Loucy (cell line): ENCODE results near the gene DLX1.
"Not testable (repeated sequence)": the region's sequence is repeated elsewhere in the genome, so short reads cannot be mapped to it uniquely, and the experiment has no call there.

Experiments used
- H2AFZ ChIP-seq: fragments of 200-600 bp; sonication (generic); 2 replicates; pipeline ENCODE4 v1.6.0; 2016; ENCODE audit warnings: antibody characterized with exemption, mild to moderate bottlenecking, low read length, moderate library complexity
- H3F3A ChIP-seq: fragments of 200-600 bp; 2 replicates; pipeline ENCODE4 v1.6.0; 2016; ENCODE audit warnings: antibody characterized with exemption, low read depth, mild to moderate bottlenecking
- H3K27me3 ChIP-seq: fragments of 200-600 bp; sonication (generic); 2 replicates; pipeline ENCODE4 v1.6.1; 2014; ENCODE audit warnings: low read length, mild to moderate bottlenecking; ENCODE audit not compliant: insufficient read depth, poor library complexity, severe bottlenecking
- H3K36me3 ChIP-seq: fragments of 200-600 bp; sonication (generic); 2 replicates; pipeline ENCODE4 v1.6.1; 2016; ENCODE audit warnings: low read length; ENCODE audit not compliant: insufficient read depth
- H3K4me1 ChIP-seq: fragments of 200-600 bp; sonication (generic); 2 replicates; pipeline ENCODE4 v1.5.1; 2014; ENCODE audit warnings: low read length, mild to moderate bottlenecking; ENCODE audit not compliant: insufficient read depth, poor library complexity, severe bottlenecking
- H3K4me2 ChIP-seq: fragments of 200-600 bp; sonication (generic); 2 replicates; pipeline ENCODE4 v1.6.0; 2014; ENCODE audit warnings: antibody characterized with exemption, low read length, low read depth, mild to moderate bottlenecking; ENCODE audit not compliant: poor library complexity, severe bottlenecking
- H3K4me3 ChIP-seq: fragments of 200-600 bp; sonication (generic); 2 replicates; pipeline ENCODE4 v1.5.1; 2014; ENCODE audit warnings: low read length, mild to moderate bottlenecking, mixed read lengths; ENCODE audit not compliant: poor library complexity, severe bottlenecking
- H3K79me2 ChIP-seq: fragments of 200-600 bp; sonication (generic); 2 replicates; pipeline ENCODE4 v1.6.1; 2014; ENCODE audit warnings: low read length; ENCODE audit not compliant: insufficient read depth
- H3K9ac ChIP-seq: fragments of 200-600 bp; sonication (generic); 2 replicates; pipeline ENCODE4 v1.6.0; 2014; ENCODE audit warnings: mild to moderate bottlenecking, low read depth, low read length, moderate library complexity; ENCODE audit not compliant: poor library complexity, severe bottlenecking
- H3K9me2 ChIP-seq: fragments of 200-600 bp; sonication (generic); replicated peaks from 2 replicates; pipeline ENCODE4 v1.6.1; 2016; ENCODE audit warnings: low read depth, low read length, mixed read lengths
- H3K9me3 ChIP-seq: fragments of 200-600 bp; sonication (generic); 2 replicates; pipeline ENCODE4 v1.6.1; 2014; ENCODE audit warnings: mild to moderate bottlenecking, antibody characterized with exemption, low read length, low read depth; ENCODE audit not compliant: insufficient read depth
- H4K20me1 ChIP-seq: fragments of 200-600 bp; sonication (generic); 2 replicates; pipeline ENCODE4 v1.6.0; 2014; ENCODE audit warnings: antibody characterized with exemption, low read length, mild to moderate bottlenecking; ENCODE audit not compliant: insufficient read depth, poor library complexity, severe bottlenecking
- EZH2phosphoT487 ChIP-seq: fragments of 200-600 bp; IDR thresholded peaks from 2 replicates; pipeline ENCODE4 v1.6.1; 2018; ENCODE audit warnings: antibody characterized with exemption, mild to moderate bottlenecking, moderate library complexity, borderline replicate concordance
- TF ChIP-seq, protein P1 (sequence below): fragments of 200-600 bp; sonication (generic); conservative IDR thresholded peaks from 2 replicates; pipeline ENCODE4 v1.5.1; 2014; ENCODE audit warnings: mild to moderate bottlenecking, antibody characterized with exemption, low read length

The DLX1 gene

GRCh38 chr2:172113617-172114016 is 28.3 kb downstream of the DLX1 start:
- Histone ChIP-seq H2AFZ (no peak overlapping the region), H4K20me1 (no peaks in the 10 kb centered on the region), H3K9ac (no peak overlapping the region), H3K4me1 (no peaks in the 10 kb centered on the region), H3K9me3 (no peaks in the 10 kb centered on the region), H3K4me3 (no peak overlapping the region), H3F3A (no peaks in the 10 kb centered on the region), H3K9me2 (no peaks in the 10 kb centered on the region), H3K79me2 (no peaks in the 10 kb centered on the region), H3K4me2 (no peak overlapping the region), H3K36me3 (no peaks in the 10 kb centered on the region), H3K27me3 (no peaks in the 10 kb centered on the region)
- TF ChIP-seq EZH2phosphoT487 = no peak
- TF ChIP-seq, protein P1, sequence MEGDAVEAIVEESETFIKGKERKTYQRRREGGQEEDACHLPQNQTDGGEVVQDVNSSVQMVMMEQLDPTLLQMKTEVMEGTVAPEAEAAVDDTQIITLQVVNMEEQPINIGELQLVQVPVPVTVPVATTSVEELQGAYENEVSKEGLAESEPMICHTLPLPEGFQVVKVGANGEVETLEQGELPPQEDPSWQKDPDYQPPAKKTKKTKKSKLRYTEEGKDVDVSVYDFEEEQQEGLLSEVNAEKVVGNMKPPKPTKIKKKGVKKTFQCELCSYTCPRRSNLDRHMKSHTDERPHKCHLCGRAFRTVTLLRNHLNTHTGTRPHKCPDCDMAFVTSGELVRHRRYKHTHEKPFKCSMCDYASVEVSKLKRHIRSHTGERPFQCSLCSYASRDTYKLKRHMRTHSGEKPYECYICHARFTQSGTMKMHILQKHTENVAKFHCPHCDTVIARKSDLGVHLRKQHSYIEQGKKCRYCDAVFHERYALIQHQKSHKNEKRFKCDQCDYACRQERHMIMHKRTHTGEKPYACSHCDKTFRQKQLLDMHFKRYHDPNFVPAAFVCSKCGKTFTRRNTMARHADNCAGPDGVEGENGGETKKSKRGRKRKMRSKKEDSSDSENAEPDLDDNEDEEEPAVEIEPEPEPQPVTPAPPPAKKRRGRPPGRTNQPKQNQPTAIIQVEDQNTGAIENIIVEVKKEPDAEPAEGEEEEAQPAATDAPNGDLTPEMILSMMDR = peak; percentile 69

GRCh38 chr2:172114176-172114575 is 28.9 kb downstream of the DLX1 start:
- H3K4me1 ChIP-seq, H3F3A ChIP-seq, H3K9me2 ChIP-seq, H3K4me3 ChIP-seq, H3K36me3 ChIP-seq, H4K20me1 ChIP-seq, H3K9ac ChIP-seq, H3K27me3 ChIP-seq, H2AFZ ChIP-seq, H3K4me2 ChIP-seq, H3K9me3 ChIP-seq, H3K79me2 ChIP-seq: not testable (repeated sequence)

DNA sequence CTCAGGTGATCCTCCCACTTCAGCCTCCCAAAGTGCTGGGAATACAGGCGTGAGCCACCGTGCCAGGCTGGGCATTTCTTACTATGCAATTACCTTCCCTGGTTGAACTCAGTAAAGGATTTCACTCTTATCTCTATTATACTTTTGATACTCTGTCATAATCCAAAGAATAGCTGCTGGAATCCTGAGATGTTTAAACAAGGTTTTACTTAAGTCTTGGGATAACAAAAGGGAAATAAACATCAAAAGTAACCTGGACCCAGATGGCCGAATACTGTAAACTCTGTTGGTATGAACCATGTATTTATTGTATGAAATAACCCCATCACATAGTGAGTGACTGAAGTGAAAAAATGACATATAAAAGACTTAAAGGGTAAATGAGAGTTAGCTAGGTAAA is 29.3 kb downstream of the DLX1 start:
- Histone ChIP-seq H3K4me3 (no peak overlapping the region), H3K9me3 (no peaks in the 10 kb centered on the region), H3K27me3 (no peaks in the 10 kb centered on the region), H4K20me1 (no peaks in the 10 kb centered on the region), H3K9me2 (no peaks in the 10 kb centered on the region), H3K4me2 (no peak overlapping the region), H3K9ac (no peak overlapping the region), H2AFZ (no peak overlapping the region), H3K79me2 (no peaks in the 10 kb centered on the region), H3F3A (no peaks in the 10 kb centered on the region), H3K4me1 (no peaks in the 10 kb centered on the region), H3K36me3 (no peaks in the 10 kb centered on the region)
- no peak for TF ChIP-seq EZH2phosphoT487
- TF ChIP-seq, protein P1 = no peak

DNA sequence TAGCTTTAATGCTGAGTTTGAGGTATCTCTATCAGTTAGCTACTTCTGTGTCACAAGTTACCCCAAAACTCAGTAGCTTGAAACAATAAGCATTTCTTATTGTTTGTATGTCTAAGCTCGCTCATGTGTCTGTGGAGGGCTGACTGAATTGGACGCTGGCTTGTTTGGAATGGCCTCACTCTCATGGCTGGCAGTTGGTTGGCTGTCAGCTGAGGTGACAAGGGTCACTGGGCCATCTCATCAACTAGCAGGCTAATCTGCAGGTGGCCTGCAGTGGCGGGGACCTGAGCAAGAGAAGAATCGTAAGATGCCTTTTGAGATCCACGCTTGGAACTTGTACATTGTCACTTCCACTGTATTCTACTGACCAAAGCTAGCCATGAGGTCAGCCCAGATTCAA is 30.8 kb downstream of the DLX1 start:
- no peaks in the 10 kb centered on the region for H3K79me2 ChIP-seq
- H3K4me2 ChIP-seq = no peak overlapping the region

More for the DNA sequence above, 30.8 kb downstream of the DLX1 start:
- no peak for TF ChIP-seq EZH2phosphoT487
- TF ChIP-seq, protein P1 = no peak
- H3K27me3 ChIP-seq = no peaks in the 10 kb centered on the region
- H3K9me3 ChIP-seq = no peaks in the 10 kb centered on the region
- no peaks in the 10 kb centered on the region for H4K20me1 ChIP-seq
- H3K9me2 ChIP-seq = no peaks in the 10 kb centered on the region
- no peaks in the 10 kb centered on the region for H3F3A ChIP-seq
- no peaks in the 10 kb centered on the region for H3K4me1 ChIP-seq
- H3K36me3 ChIP-seq = no peaks in the 10 kb centered on the region
- H2AFZ ChIP-seq = no peak overlapping the region
- no peak overlapping the region for H3K4me3 ChIP-seq
- no peak overlapping the region for H3K9ac ChIP-seq
